ENCODE data around the gene PWWP2A.
A peak's percentile ranks its signal among the peaks of the same experiment; 100 is the strongest.

PWWP2A gene, protein sequence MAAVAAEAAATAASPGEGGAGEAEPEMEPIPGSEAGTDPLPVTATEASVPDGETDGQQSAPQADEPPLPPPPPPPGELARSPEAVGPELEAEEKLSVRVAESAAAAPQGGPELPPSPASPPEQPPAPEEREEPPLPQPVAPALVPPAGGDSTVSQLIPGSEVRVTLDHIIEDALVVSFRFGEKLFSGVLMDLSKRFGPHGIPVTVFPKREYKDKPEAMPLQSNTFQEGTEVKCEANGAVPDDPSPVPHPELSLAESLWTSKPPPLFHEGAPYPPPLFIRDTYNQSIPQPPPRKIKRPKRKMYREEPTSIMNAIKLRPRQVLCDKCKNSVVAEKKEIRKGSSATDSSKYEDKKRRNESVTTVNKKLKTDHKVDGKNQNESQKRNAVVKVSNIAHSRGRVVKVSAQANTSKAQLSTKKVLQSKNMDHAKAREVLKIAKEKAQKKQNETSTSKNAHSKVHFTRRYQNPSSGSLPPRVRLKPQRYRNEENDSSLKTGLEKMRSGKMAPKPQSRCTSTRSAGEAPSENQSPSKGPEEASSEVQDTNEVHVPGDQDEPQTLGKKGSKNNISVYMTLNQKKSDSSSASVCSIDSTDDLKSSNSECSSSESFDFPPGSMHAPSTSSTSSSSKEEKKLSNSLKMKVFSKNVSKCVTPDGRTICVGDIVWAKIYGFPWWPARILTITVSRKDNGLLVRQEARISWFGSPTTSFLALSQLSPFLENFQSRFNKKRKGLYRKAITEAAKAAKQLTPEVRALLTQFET

GRCh38 chr5:160119142-160119904 lies at the start of gene PWWP2A:
PWWP2A (minus strand) TSS chr5:160119450; CDS start chr5:160119388, 62 bp downstream.
- Histone ChIP-seq H3K27ac (ENCODE audit: low read length) (peak within 1 kb of the TSS; percentile 65), H4K20me1 (ENCODE audit: insufficient read depth, low read length) (peaks cover 7% of the 10 kb centered on the region; the same call in 1 of the 2 replicates), H3K9me3 (ENCODE audit: insufficient read depth, low read length) (no peaks in the 10 kb centered on the region), H3K9ac (ENCODE audit: low read length) (peak within 1 kb of the TSS; percentile 87), H2AFZ (ENCODE audit: low read depth, low read length) (peak within 1 kb of the TSS; percentile 83), H3K27me3 (ENCODE audit: low read depth, low read length) (0 out of 2 replicates have a peak, but pooled peaks cover 4% of the 10 kb centered on the region), H3K79me2 (ENCODE audit: low read length) (peaks cover 15% of the 10 kb centered on the region), H3K36me3 (replicated peaks; ENCODE audit: low read depth, low read length) (no peaks in the 10 kb centered on the region), H3K4me2 (ENCODE audit: low read length) (peak within 1 kb of the TSS; percentile 78), H3K4me1 (ENCODE audit: low read length) (peaks cover 13% of the 10 kb centered on the region), H3K4me3 (ENCODE audit: low read length) (peak within 1 kb of the TSS; percentile 89)
- TF ChIP-seq, protein P1, sequence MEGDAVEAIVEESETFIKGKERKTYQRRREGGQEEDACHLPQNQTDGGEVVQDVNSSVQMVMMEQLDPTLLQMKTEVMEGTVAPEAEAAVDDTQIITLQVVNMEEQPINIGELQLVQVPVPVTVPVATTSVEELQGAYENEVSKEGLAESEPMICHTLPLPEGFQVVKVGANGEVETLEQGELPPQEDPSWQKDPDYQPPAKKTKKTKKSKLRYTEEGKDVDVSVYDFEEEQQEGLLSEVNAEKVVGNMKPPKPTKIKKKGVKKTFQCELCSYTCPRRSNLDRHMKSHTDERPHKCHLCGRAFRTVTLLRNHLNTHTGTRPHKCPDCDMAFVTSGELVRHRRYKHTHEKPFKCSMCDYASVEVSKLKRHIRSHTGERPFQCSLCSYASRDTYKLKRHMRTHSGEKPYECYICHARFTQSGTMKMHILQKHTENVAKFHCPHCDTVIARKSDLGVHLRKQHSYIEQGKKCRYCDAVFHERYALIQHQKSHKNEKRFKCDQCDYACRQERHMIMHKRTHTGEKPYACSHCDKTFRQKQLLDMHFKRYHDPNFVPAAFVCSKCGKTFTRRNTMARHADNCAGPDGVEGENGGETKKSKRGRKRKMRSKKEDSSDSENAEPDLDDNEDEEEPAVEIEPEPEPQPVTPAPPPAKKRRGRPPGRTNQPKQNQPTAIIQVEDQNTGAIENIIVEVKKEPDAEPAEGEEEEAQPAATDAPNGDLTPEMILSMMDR (IDR thresholded peaks at IDR 0.05; ENCODE audit: low read depth, low read length): no peak
- no peak for TF ChIP-seq EZH2phosphoT487 (IDR thresholded peaks at IDR 0.05; ENCODE audit: low read depth)

DNA sequence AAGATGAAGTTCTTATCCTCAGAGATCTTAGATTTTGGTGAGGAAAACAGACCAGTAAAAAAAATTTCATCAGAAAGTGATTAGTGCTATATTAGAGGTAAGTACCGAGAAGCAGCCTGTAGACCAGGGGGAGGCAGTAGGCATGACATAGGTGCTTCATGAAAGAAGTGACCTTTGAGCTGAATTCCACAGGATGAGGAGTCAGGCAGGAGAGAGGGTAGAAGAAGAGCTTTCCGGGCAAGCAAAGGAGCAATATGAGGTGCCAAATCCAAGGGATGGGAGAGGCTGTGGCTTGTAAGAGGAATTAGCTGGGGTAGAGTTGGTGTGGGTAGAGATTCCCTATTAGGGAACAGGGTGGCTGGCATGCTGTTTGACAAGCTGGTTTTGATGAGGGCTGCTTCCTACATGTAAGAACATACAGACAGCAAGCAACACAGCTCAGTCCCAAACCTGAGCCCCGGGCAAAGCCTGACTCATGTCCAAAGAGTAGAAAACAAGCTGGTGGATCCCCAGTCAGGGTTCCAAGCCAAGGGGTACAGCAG lies 48.4 kb upstream of the PWWP2A start:
- no peak overlapping the region for H3K9ac ChIP-seq (ENCODE audit: low read length)
- H3K4me1 ChIP-seq (ENCODE audit: low read length): peaks cover 7% of the 10 kb centered on the region
- no peak overlapping the region for H3K4me2 ChIP-seq (ENCODE audit: low read length)
- no peak overlapping the region for H2AFZ ChIP-seq (ENCODE audit: low read depth, low read length)
- H3K27ac ChIP-seq (ENCODE audit: low read length): no peak overlapping the region
- no peaks in the 10 kb centered on the region for H3K36me3 ChIP-seq (replicated peaks; ENCODE audit: low read depth, low read length)
- H3K4me3 ChIP-seq (ENCODE audit: low read length): no peak overlapping the region
- H3K27me3 ChIP-seq (ENCODE audit: low read depth, low read length): 0 out of 2 replicates have a peak, but pooled peaks cover 3% of the 10 kb centered on the region
- no peaks in the 10 kb centered on the region for H3K9me3 ChIP-seq (ENCODE audit: insufficient read depth, low read length)
- no peak for TF ChIP-seq EZH2phosphoT487 (IDR thresholded peaks at IDR 0.05; ENCODE audit: low read depth)
- TF ChIP-seq, protein P1 (IDR thresholded peaks at IDR 0.05; ENCODE audit: low read depth, low read length): no peak
- no peaks in the 10 kb centered on the region for H4K20me1 ChIP-seq (ENCODE audit: insufficient read depth, low read length)
- H3K79me2 ChIP-seq (ENCODE audit: low read length): no peaks in the 10 kb centered on the region

- H2AFZ ChIP-seq (ENCODE audit: low read depth, low read length): no peak overlapping the region
- TF ChIP-seq EZH2phosphoT487 (IDR thresholded peaks at IDR 0.05; ENCODE audit: low read depth): no peak
- TF ChIP-seq, protein P1 (IDR thresholded peaks at IDR 0.05; ENCODE audit: low read depth, low read length): no peak
- peaks cover 8% of the 10 kb centered on the region for H3K4me1 ChIP-seq (ENCODE audit: low read length)
- H3K27me3 ChIP-seq (ENCODE audit: low read depth, low read length): 0 out of 2 replicates have a peak, but pooled peaks cover 3% of the 10 kb centered on the region
- H3K27ac ChIP-seq (ENCODE audit: low read length): no peak overlapping the region
- H3K4me2 ChIP-seq (ENCODE audit: low read length): no peak overlapping the region
- no peak overlapping the region for H3K9ac ChIP-seq (ENCODE audit: low read length)
- no peak overlapping the region for H3K4me3 ChIP-seq (ENCODE audit: low read length)
- H3K36me3 ChIP-seq (replicated peaks; ENCODE audit: low read depth, low read length): no peaks in the 10 kb centered on the region
- H3K9me3 ChIP-seq (ENCODE audit: insufficient read depth, low read length): no peaks in the 10 kb centered on the region
- no peaks in the 10 kb centered on the region for H3K79me2 ChIP-seq (ENCODE audit: low read length)
- no peaks in the 10 kb centered on the region for H4K20me1 ChIP-seq (ENCODE audit: insufficient read depth, low read length)
Measured at GRCh38 chr5:160166973-160167623, 47.8 kb upstream of the PWWP2A start.
